Measurements from ENCODE around the gene PREPL. TPM values are rescaled to one million over a fixed set of nuclear protein-coding genes. Genes with fewer than 3 reads are reported as not detected.
"Not testable (repeated sequence)": the region's sequence is repeated elsewhere in the genome, so short reads cannot be mapped to it uniquely, and the experiment has no call there.

PREPL gene
- total RNA-seq, 2 donors from 2014 or later, result 24.4 to 46.5 TPM

- intact Hi-C loops (cut with DNase I), result no loop called here
- no peaks in the 10 kb centered on the region for H3K4me1 ChIP-seq
- no peak overlapping the region for H3K4me3 ChIP-seq
- no peaks in the 10 kb centered on the region for H3K36me3 ChIP-seq (replicated peaks in 1 of 2; ENCODE audit: insufficient read depth in 1 of 2, low read depth in 2 of 2)
- ATAC-seq, result no peak
- no peaks in the 10 kb centered on the region for H3K27me3 ChIP-seq
- no peaks in the 10 kb centered on the region for H3K9me3 ChIP-seq
- peak; percentile 49 to 71 (median 56) for DNase-seq
- TF ChIP-seq POLR2A (IDR thresholded peaks at IDR 0.05), result no peak
- TF ChIP-seq CTCF (IDR thresholded peaks at IDR 0.05), result peak in 6 of 7 experiments; percentile 55 to 68 (median 58)
- H3K27ac ChIP-seq, result no peak overlapping the region
- 34 to 40% methylated on average over 3 of the region's 3 CpGs for WGBS, 2 donors
These were observed 31.1 kb upstream of the PREPL start for GRCh38 chr2:44392338-44392943.

- Histone ChIP-seq H3K27ac (no peak overlapping the region), H3K9me3 (no peaks in the 10 kb centered on the region), H3K27me3 (no peaks in the 10 kb centered on the region), H3K4me1 (no peaks in the 10 kb centered on the region), H3K4me3 (no peak overlapping the region), H3K36me3 (replicated peaks in 1 of 2; ENCODE audit: insufficient read depth in 1 of 2, low read depth in 2 of 2) (no peaks in the 10 kb centered on the region)
- ATAC-seq, result no peak
- intact Hi-C loops (cut with DNase I), result no loop called here
- 85 to 86% methylated on average over 1 of the region's 1 CpG for whole genome bisulfite sequencing, 2 donors
- TF ChIP-seq POLR2A (IDR thresholded peaks at IDR 0.05), result no peak
- no peak for TF ChIP-seq CTCF (IDR thresholded peaks at IDR 0.05)
- no peak for DNase-seq
These were observed 28.6 kb upstream of the PREPL start for GRCh38 chr2:44389895-44390294.

- H3K9me3 ChIP-seq, result no peaks in the 10 kb centered on the region
- TF ChIP-seq CTCF (IDR thresholded peaks at IDR 0.05) (no peak), POLR2A (IDR thresholded peaks at IDR 0.05) (no peak)
- H3K27me3 ChIP-seq, result no peaks in the 10 kb centered on the region
- H3K36me3 ChIP-seq (replicated peaks in 1 of 2; ENCODE audit: insufficient read depth in 1 of 2, low read depth in 2 of 2), result no peaks in the 10 kb centered on the region
- WGBS, 2 donors, result 50 to 68% methylated on average over 2 to 4 of the region's 4 CpGs
- no peak for DNase-seq
- no peak overlapping the region for H3K27ac ChIP-seq
- no peak for ATAC-seq
- intact Hi-C loops (cut with DNase I), result no loop called here
- H3K4me1 ChIP-seq, result no peaks in the 10 kb centered on the region
- no peak overlapping the region for H3K4me3 ChIP-seq
These were observed 27.6 kb upstream of the PREPL start for GRCh38 chr2:44388877-44389276.

GRCh38 chr2:44385226-44385625, 23.9 kb upstream of the PREPL start:
- 49 to 68% methylated on average over 2 of the region's 2 CpGs for WGBS, 2 donors
- intact Hi-C loops (cut with DNase I); H3K9me3 ChIP-seq; H3K4me1 ChIP-seq; ATAC-seq; H3K27me3 ChIP-seq; DNase-seq; H3K36me3 ChIP-seq (replicated peaks in 1 of 2; ENCODE audit: insufficient read depth in 1 of 2, low read depth in 2 of 2); H3K27ac ChIP-seq; H3K4me3 ChIP-seq: not testable (repeated sequence)

GRCh38 chr2:44377486-44377885, 16.2 kb upstream of the PREPL start:
- 96 to 97% methylated on average over 2 of the region's 2 CpGs for WGBS, 2 donors
- Histone ChIP-seq H3K27me3 (no peaks in the 10 kb centered on the region), H3K4me3 (no peak overlapping the region), H3K36me3 (replicated peaks in 1 of 2; ENCODE audit: insufficient read depth in 1 of 2, low read depth in 2 of 2) (no peaks in the 10 kb centered on the region), H3K9me3 (no peaks in the 10 kb centered on the region), H3K27ac (no peak overlapping the region), H3K4me1 (peaks cover 12% of the 10 kb centered on the region)
- no peak for ATAC-seq
- TF ChIP-seq CTCF (IDR thresholded peaks at IDR 0.05), result no peak
- intact Hi-C loops (cut with DNase I), result no loop called here
- no peak for DNase-seq
